Measurements from ENCODE around the gene SCGB2A2.

The SCGB2A2 gene

GRCh38 chr11:62242021-62242420 is 27.9 kb upstream of the SCGB2A2 start, which contains the start of gene SCGB1D2:
Gene SCGB1D2, plus strand, starts transcription at chr11:62242239. Its CDS starts 69 bp downstream, at chr11:62242308.
- Histone ChIP-seq H3K23ac (ENCODE audit: low read length in 2 of 2) (no peak within 1 kb of the TSS), H3K4me2 (ENCODE audit: low read length, poor library complexity, severe bottlenecking) (no peak within 1 kb of the TSS), H3K9ac (ENCODE audit: low read length) (no peak within 1 kb of the TSS), H2BK15ac (ENCODE audit: low read depth, poor library complexity, severe bottlenecking) (no peak within 1 kb of the TSS), H3K4me3 (ENCODE audit: insufficient read depth in 1 of 2, low read depth in 1 of 2, low read length in 2 of 2) (no peak within 1 kb of the TSS), H2BK5ac (ENCODE audit: low read depth, low read length, poor library complexity, severe bottlenecking) (no peak within 1 kb of the TSS), H3K27me3 (ENCODE audit: control insufficient read depth in 1 of 2, insufficient read depth in 1 of 2, low read length in 2 of 2) (peaks cover 10 to 50% of the 10 kb centered on the region in 2 experiments), H2BK12ac (ENCODE audit: low read length in 2 of 2) (no peak within 1 kb of the TSS), H4K91ac (ENCODE audit: low read length) (no peak within 1 kb of the TSS), H3K9me3 (ENCODE audit: control insufficient read depth, low read length) (no peaks in the 10 kb centered on the region), H3K36me3 (ENCODE audit: control insufficient read depth in 1 of 2, insufficient read depth in 2 of 2, low read depth in 1 of 2, low read length in 2 of 2) (no peaks in the 10 kb centered on the region), H4K8ac (ENCODE audit: low read length) (no peak within 1 kb of the TSS), H2AK5ac (ENCODE audit: low read length, severe bottlenecking) (no peak within 1 kb of the TSS), H3K4me1 (ENCODE audit: control insufficient read depth, insufficient read depth, low read depth, low read length) (no peaks in the 10 kb centered on the region), H3K79me1 (replicated peaks; ENCODE audit: low read length, poor library complexity, severe bottlenecking) (no peaks in the 10 kb centered on the region), H3K4ac (ENCODE audit: low read depth in 1 of 2, low read length in 2 of 2) (no peak within 1 kb of the TSS), H3K18ac (ENCODE audit: low read depth in 1 of 2, low read length in 2 of 2) (no peak within 1 kb of the TSS), H3K14ac (ENCODE audit: low read length in 2 of 2) (no peak within 1 kb of the TSS), H2AFZ (ENCODE audit: low read depth, low read length) (no peak within 1 kb of the TSS), H2BK120ac (ENCODE audit: low read depth, low read length) (no peak within 1 kb of the TSS), H3K27ac (ENCODE audit: low read length, poor library complexity, severe bottlenecking) (no peak within 1 kb of the TSS)
- WGBS = 60% methylated on average over 3 of the region's 3 CpGs
- no peak for DNase-seq

GRCh38 chr11:62245271-62245753 is 24.6 kb upstream of the SCGB2A2 start:
- H2BK120ac ChIP-seq (ENCODE audit: low read depth, low read length) = no peak overlapping the region
- H3K4me2 ChIP-seq (ENCODE audit: low read length, poor library complexity, severe bottlenecking) = no peak overlapping the region
- H3K23ac ChIP-seq (ENCODE audit: low read length in 2 of 2) = no peak overlapping the region
- no peak overlapping the region for H2AK5ac ChIP-seq (ENCODE audit: low read length, severe bottlenecking)
- H4K91ac ChIP-seq (ENCODE audit: low read length) = no peak overlapping the region
- H2BK15ac ChIP-seq (ENCODE audit: low read depth, poor library complexity, severe bottlenecking) = no peak overlapping the region
- WGBS = 28% methylated on average over 6 of the region's 6 CpGs
- no peak overlapping the region for H3K4ac ChIP-seq (ENCODE audit: low read depth in 1 of 2, low read length in 2 of 2)
- peak; percentile 26 for DNase-seq
- no peak overlapping the region for H2BK5ac ChIP-seq (ENCODE audit: low read depth, low read length, poor library complexity, severe bottlenecking)
- H3K14ac ChIP-seq (ENCODE audit: low read length in 2 of 2) = no peak overlapping the region
- no peak overlapping the region for H2BK12ac ChIP-seq (ENCODE audit: low read length in 2 of 2)
- no peaks in the 10 kb centered on the region for H3K36me3 ChIP-seq (ENCODE audit: control insufficient read depth in 1 of 2, insufficient read depth in 2 of 2, low read depth in 1 of 2, low read length in 2 of 2)
- no peak overlapping the region for H3K18ac ChIP-seq (ENCODE audit: low read depth in 1 of 2, low read length in 2 of 2)
- no peaks in the 10 kb centered on the region for H3K4me1 ChIP-seq (ENCODE audit: control insufficient read depth, insufficient read depth, low read depth, low read length)
- H4K8ac ChIP-seq (ENCODE audit: low read length) = no peak overlapping the region
- no peak overlapping the region for H3K9ac ChIP-seq (ENCODE audit: low read length)
- no peaks in the 10 kb centered on the region for H3K79me1 ChIP-seq (replicated peaks; ENCODE audit: low read length, poor library complexity, severe bottlenecking)
- H3K27me3 ChIP-seq (ENCODE audit: control insufficient read depth in 1 of 2, insufficient read depth in 1 of 2, low read length in 2 of 2) = peaks cover 4 to 31% of the 10 kb centered on the region in 2 experiments
- no peak overlapping the region for H2AFZ ChIP-seq (ENCODE audit: low read depth, low read length)
- peaks cover 3% of the 10 kb centered on the region for H3K9me3 ChIP-seq (ENCODE audit: control insufficient read depth, low read length)
- H3K27ac ChIP-seq (ENCODE audit: low read length, poor library complexity, severe bottlenecking) = no peak overlapping the region
- H3K4me3 ChIP-seq (ENCODE audit: insufficient read depth in 1 of 2, low read depth in 1 of 2, low read length in 2 of 2) = no peak overlapping the region

- Histone ChIP-seq H2BK5ac (ENCODE audit: low read depth, low read length, poor library complexity, severe bottlenecking) (no peak overlapping the region), H2BK120ac (ENCODE audit: low read depth, low read length) (no peak overlapping the region), H4K8ac (ENCODE audit: low read length) (no peak overlapping the region), H3K27me3 (ENCODE audit: control insufficient read depth in 1 of 2, insufficient read depth in 1 of 2, low read length in 2 of 2) (no peaks in the 10 kb centered on the region), H3K9me3 (ENCODE audit: control insufficient read depth, low read length) (peaks cover 39% of the 10 kb centered on the region), H4K91ac (ENCODE audit: low read length) (no peak overlapping the region), H3K14ac (ENCODE audit: low read length in 2 of 2) (no peak overlapping the region), H3K23ac (ENCODE audit: low read length in 2 of 2) (no peak overlapping the region), H3K27ac (ENCODE audit: low read length, poor library complexity, severe bottlenecking) (no peak overlapping the region), H3K4me3 (ENCODE audit: insufficient read depth in 1 of 2, low read depth in 1 of 2, low read length in 2 of 2) (no peak overlapping the region), H2AK5ac (ENCODE audit: low read length, severe bottlenecking) (no peak overlapping the region), H3K36me3 (ENCODE audit: control insufficient read depth in 1 of 2, insufficient read depth in 2 of 2, low read depth in 1 of 2, low read length in 2 of 2) (no peaks in the 10 kb centered on the region), H2BK15ac (ENCODE audit: low read depth, poor library complexity, severe bottlenecking) (no peak overlapping the region), H3K4me1 (ENCODE audit: control insufficient read depth, insufficient read depth, low read depth, low read length) (no peaks in the 10 kb centered on the region), H3K18ac (ENCODE audit: low read depth in 1 of 2, low read length in 2 of 2) (no peak overlapping the region), H3K4ac (ENCODE audit: low read depth in 1 of 2, low read length in 2 of 2) (no peak overlapping the region), H2BK12ac (ENCODE audit: low read length in 2 of 2) (no peak overlapping the region), H3K4me2 (ENCODE audit: low read length, poor library complexity, severe bottlenecking) (no peak overlapping the region), H3K9ac (ENCODE audit: low read length) (no peak overlapping the region), H3K79me1 (replicated peaks; ENCODE audit: low read length, poor library complexity, severe bottlenecking) (no peaks in the 10 kb centered on the region), H2AFZ (ENCODE audit: low read depth, low read length) (no peak overlapping the region)
- DNase-seq = no peak
- 44% methylated on average over 4 of the region's 4 CpGs for WGBS
Measured at GRCh38 chr11:62251698-62252097, 18.3 kb upstream of the SCGB2A2 start.

GRCh38 chr11:62253999-62254542 is 15.9 kb upstream of the SCGB2A2 start:
- no peak overlapping the region for H3K4me3 ChIP-seq (ENCODE audit: insufficient read depth in 1 of 2, low read depth in 1 of 2, low read length in 2 of 2)
- no peak overlapping the region for H2AFZ ChIP-seq (ENCODE audit: low read depth, low read length)
- H3K4me2 ChIP-seq (ENCODE audit: low read length, poor library complexity, severe bottlenecking) = no peak overlapping the region
- H2AK5ac ChIP-seq (ENCODE audit: low read length, severe bottlenecking) = no peak overlapping the region
- no peak overlapping the region for H2BK12ac ChIP-seq (ENCODE audit: low read length in 2 of 2)
- H2BK120ac ChIP-seq (ENCODE audit: low read depth, low read length) = no peak overlapping the region
- DNase-seq = no peak
- H4K91ac ChIP-seq (ENCODE audit: low read length) = no peak overlapping the region
- H3K4me1 ChIP-seq (ENCODE audit: control insufficient read depth, insufficient read depth, low read depth, low read length) = no peaks in the 10 kb centered on the region
- H2BK5ac ChIP-seq (ENCODE audit: low read depth, low read length, poor library complexity, severe bottlenecking) = no peak overlapping the region
- no peak overlapping the region for H3K9ac ChIP-seq (ENCODE audit: low read length)
- H4K8ac ChIP-seq (ENCODE audit: low read length) = no peak overlapping the region
- H3K36me3 ChIP-seq (ENCODE audit: control insufficient read depth in 1 of 2, insufficient read depth in 2 of 2, low read depth in 1 of 2, low read length in 2 of 2) = no peaks in the 10 kb centered on the region
- H3K27ac ChIP-seq (ENCODE audit: low read length, poor library complexity, severe bottlenecking) = no peak overlapping the region
- no peaks in the 10 kb centered on the region for H3K27me3 ChIP-seq (ENCODE audit: control insufficient read depth in 1 of 2, insufficient read depth in 1 of 2, low read length in 2 of 2)
- H3K4ac ChIP-seq (ENCODE audit: low read depth in 1 of 2, low read length in 2 of 2) = no peak overlapping the region
- H2BK15ac ChIP-seq (ENCODE audit: low read depth, poor library complexity, severe bottlenecking) = no peak overlapping the region
- no peak overlapping the region for H3K23ac ChIP-seq (ENCODE audit: low read length in 2 of 2)
- no peak overlapping the region for H3K14ac ChIP-seq (ENCODE audit: low read length in 2 of 2)
- peaks cover 39% of the 10 kb centered on the region for H3K9me3 ChIP-seq (ENCODE audit: control insufficient read depth, low read length)
- no peak overlapping the region for H3K18ac ChIP-seq (ENCODE audit: low read depth in 1 of 2, low read length in 2 of 2)
- WGBS = 65% methylated on average over 1 of the region's 3 CpGs
- H3K79me1 ChIP-seq (replicated peaks; ENCODE audit: low read length, poor library complexity, severe bottlenecking) = no peaks in the 10 kb centered on the region

Data from mesenchymal stem cell (in vitro differentiated cells and primary cell).